SK-N-SH treated with all-trans-retinoic acid at 6 μM for 48 hours (cell line): Measurements from ENCODE around the gene C12orf57.

Experiments
- ATAC-seq: fragments of 200-7000 bp; cut with Tn5 transposase; 3 replicates; pipeline ENCODE4 v1.9.1; 2020; ENCODE audit warnings: mild to moderate bottlenecking, moderate library complexity
- ARNTL ChIP-seq: fragments of 450-650 bp; formaldehyde crosslinking; IDR thresholded peaks from 2 replicates; pipeline ENCODE4 v1.5.0; 2020; ENCODE audit warnings: low read depth, mild to moderate bottlenecking, moderate library complexity, borderline replicate concordance
- BACH2 ChIP-seq: fragments of 250-450 bp; sonication (Bioruptor Pico); IDR thresholded peaks from 2 replicates; pipeline ENCODE4 v1.9.0; 2021; ENCODE audit warnings: mild to moderate bottlenecking, borderline replicate concordance
- CSDC2 ChIP-seq: fragments of 250-450 bp; sonication (Bioruptor Pico); IDR thresholded peaks from 2 replicates; pipeline ENCODE4 v1.5.0; 2020; ENCODE audit warnings: mild to moderate bottlenecking, moderate library complexity
- ESRRG ChIP-seq: fragments of 250-450 bp; sonication (Bioruptor Pico); IDR thresholded peaks from 2 replicates; pipeline ENCODE4 v1.6.1; 2021; ENCODE audit warnings: mild to moderate bottlenecking
- GLIS3 ChIP-seq: fragments of 250-450 bp; sonication (Bioruptor Pico); IDR thresholded peaks from 2 replicates; pipeline ENCODE4 v1.5.0; 2020; ENCODE audit warnings: mild to moderate bottlenecking, moderate library complexity
- PPARA ChIP-seq: fragments of 250-450 bp; sonication (Bioruptor Pico); IDR thresholded peaks from 2 replicates; pipeline ENCODE4 v1.5.0; 2020; ENCODE audit warnings: mild to moderate bottlenecking, borderline replicate concordance
- SNAI2 ChIP-seq: fragments of 250-450 bp; sonication (Bioruptor Pico); IDR thresholded peaks from 2 replicates; pipeline ENCODE4 v1.5.0; 2020; ENCODE audit warnings: mild to moderate bottlenecking, moderate library complexity
- TCF4 ChIP-seq: fragments of 250-450 bp; sonication (Bioruptor Pico); IDR thresholded peaks from 2 replicates; pipeline ENCODE4 v1.8.0; 2021; ENCODE audit warnings: mild to moderate bottlenecking, moderate library complexity, borderline replicate concordance
- TOX ChIP-seq: fragments of 250-450 bp; sonication (Bioruptor Pico); IDR thresholded peaks from 2 replicates; pipeline ENCODE4 v1.8.0; 2021; ENCODE audit warnings: mild to moderate bottlenecking, moderate library complexity, borderline replicate concordance
- ZC3H10 ChIP-seq: fragments of 250-450 bp; sonication (Bioruptor Pico); IDR thresholded peaks from 2 replicates; pipeline ENCODE4 v1.5.1; 2021; ENCODE audit warnings: mild to moderate bottlenecking, moderate library complexity
- ZFP3 ChIP-seq: fragments of 250-450 bp; sonication (Bioruptor Pico); IDR thresholded peaks from 2 replicates; pipeline ENCODE4 v1.5.0; 2020; ENCODE audit warnings: mild to moderate bottlenecking, moderate library complexity
- ZNF565 ChIP-seq: fragments of 450-650 bp; formaldehyde crosslinking; conservative IDR thresholded peaks from 2 replicates; pipeline ENCODE4 v1.5.0; 2020; ENCODE audit warnings: low read depth, mild to moderate bottlenecking, moderate library complexity
- ZNF70 ChIP-seq: fragments of 450-650 bp; formaldehyde crosslinking; IDR thresholded peaks from 2 replicates; pipeline ENCODE4 v1.5.0; 2020; ENCODE audit warnings: mild to moderate bottlenecking, moderate library complexity
- ZNF8 ChIP-seq: fragments of 450-650 bp; formaldehyde crosslinking; IDR thresholded peaks from 2 replicates; pipeline ENCODE4 v1.5.0; 2020; ENCODE audit warnings: mild to moderate bottlenecking, moderate library complexity
- TF ChIP-seq, protein P1 (sequence below): fragments of 250-450 bp; sonication (Bioruptor Pico); IDR thresholded peaks from 2 replicates; pipeline ENCODE4 v1.8.0; 2020; ENCODE audit warnings: mild to moderate bottlenecking, moderate library complexity, borderline replicate concordance
- TF ChIP-seq, protein P2 (sequence below): fragments of 250-450 bp; sonication (Bioruptor Pico); IDR thresholded peaks from 2 replicates; pipeline ENCODE4 v1.5.1; 2021; ENCODE audit warnings: mild to moderate bottlenecking, moderate library complexity
- TF ChIP-seq, protein P3 (sequence below): fragments of 250-450 bp; sonication (Bioruptor Pico); IDR thresholded peaks from 2 replicates; pipeline ENCODE4 v1.5.1; 2020; ENCODE audit warnings: low read depth, mild to moderate bottlenecking, moderate library complexity
- TF ChIP-seq, protein P4 (sequence below): fragments of 250-450 bp; sonication (Bioruptor Pico); IDR thresholded peaks from 2 replicates; pipeline ENCODE4 v1.5.0; 2020; ENCODE audit warnings: mild to moderate bottlenecking, moderate library complexity
- TF ChIP-seq, protein P5 (sequence below): fragments of 250-450 bp; sonication (Bioruptor Pico); IDR thresholded peaks from 2 replicates; pipeline ENCODE4 v1.8.0; 2021; ENCODE audit warnings: low read depth, mild to moderate bottlenecking, moderate library complexity, borderline replicate concordance

C12orf57 gene

GRCh38 chr12:6942331-6942665, 1.5 kb upstream of the C12orf57 start:
- ATAC-seq, result no peak
- TF ChIP-seq, protein P1, sequence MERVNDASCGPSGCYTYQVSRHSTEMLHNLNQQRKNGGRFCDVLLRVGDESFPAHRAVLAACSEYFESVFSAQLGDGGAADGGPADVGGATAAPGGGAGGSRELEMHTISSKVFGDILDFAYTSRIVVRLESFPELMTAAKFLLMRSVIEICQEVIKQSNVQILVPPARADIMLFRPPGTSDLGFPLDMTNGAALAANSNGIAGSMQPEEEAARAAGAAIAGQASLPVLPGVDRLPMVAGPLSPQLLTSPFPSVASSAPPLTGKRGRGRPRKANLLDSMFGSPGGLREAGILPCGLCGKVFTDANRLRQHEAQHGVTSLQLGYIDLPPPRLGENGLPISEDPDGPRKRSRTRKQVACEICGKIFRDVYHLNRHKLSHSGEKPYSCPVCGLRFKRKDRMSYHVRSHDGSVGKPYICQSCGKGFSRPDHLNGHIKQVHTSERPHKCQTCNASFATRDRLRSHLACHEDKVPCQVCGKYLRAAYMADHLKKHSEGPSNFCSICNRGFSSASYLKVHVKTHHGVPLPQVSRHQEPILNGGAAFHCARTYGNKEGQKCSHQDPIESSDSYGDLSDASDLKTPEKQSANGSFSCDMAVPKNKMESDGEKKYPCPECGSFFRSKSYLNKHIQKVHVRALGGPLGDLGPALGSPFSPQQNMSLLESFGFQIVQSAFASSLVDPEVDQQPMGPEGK, result no peak
- TF ChIP-seq GLIS3 (CRISPR knock-in tag), result no peak
- no peak for TF ChIP-seq TCF4
- TF ChIP-seq ARNTL (CRISPR knock-in tag), result no peak
- no peak for TF ChIP-seq ZNF8 (CRISPR knock-in tag)
- TF ChIP-seq BACH2 (CRISPR knock-in tag), result no peak
- no peak for TF ChIP-seq ZNF565 (CRISPR knock-in tag)
- TF ChIP-seq, protein P2, sequence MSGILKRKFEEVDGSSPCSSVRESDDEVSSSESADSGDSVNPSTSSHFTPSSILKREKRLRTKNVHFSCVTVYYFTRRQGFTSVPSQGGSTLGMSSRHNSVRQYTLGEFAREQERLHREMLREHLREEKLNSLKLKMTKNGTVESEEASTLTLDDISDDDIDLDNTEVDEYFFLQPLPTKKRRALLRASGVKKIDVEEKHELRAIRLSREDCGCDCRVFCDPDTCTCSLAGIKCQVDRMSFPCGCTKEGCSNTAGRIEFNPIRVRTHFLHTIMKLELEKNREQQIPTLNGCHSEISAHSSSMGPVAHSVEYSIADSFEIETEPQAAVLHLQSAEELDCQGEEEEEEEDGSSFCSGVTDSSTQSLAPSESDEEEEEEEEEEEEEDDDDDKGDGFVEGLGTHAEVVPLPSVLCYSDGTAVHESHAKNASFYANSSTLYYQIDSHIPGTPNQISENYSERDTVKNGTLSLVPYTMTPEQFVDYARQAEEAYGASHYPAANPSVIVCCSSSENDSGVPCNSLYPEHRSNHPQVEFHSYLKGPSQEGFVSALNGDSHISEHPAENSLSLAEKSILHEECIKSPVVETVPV (CRISPR knock-in tag), result no peak
- TF ChIP-seq, protein P3, sequence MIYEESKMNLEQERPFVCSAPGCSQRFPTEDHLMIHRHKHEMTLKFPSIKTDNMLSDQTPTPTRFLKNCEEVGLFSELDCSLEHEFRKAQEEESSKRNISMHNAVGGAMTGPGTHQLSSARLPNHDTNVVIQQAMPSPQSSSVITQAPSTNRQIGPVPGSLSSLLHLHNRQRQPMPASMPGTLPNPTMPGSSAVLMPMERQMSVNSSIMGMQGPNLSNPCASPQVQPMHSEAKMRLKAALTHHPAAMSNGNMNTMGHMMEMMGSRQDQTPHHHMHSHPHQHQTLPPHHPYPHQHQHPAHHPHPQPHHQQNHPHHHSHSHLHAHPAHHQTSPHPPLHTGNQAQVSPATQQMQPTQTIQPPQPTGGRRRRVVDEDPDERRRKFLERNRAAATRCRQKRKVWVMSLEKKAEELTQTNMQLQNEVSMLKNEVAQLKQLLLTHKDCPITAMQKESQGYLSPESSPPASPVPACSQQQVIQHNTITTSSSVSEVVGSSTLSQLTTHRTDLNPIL (CRISPR knock-in tag), result no peak
- TF ChIP-seq SNAI2, result no peak
- no peak for TF ChIP-seq ESRRG (CRISPR knock-in tag)
- TF ChIP-seq PPARA (CRISPR knock-in tag), result no peak
- no peak for TF ChIP-seq ZNF70 (CRISPR knock-in tag)
- TF ChIP-seq, protein P4, sequence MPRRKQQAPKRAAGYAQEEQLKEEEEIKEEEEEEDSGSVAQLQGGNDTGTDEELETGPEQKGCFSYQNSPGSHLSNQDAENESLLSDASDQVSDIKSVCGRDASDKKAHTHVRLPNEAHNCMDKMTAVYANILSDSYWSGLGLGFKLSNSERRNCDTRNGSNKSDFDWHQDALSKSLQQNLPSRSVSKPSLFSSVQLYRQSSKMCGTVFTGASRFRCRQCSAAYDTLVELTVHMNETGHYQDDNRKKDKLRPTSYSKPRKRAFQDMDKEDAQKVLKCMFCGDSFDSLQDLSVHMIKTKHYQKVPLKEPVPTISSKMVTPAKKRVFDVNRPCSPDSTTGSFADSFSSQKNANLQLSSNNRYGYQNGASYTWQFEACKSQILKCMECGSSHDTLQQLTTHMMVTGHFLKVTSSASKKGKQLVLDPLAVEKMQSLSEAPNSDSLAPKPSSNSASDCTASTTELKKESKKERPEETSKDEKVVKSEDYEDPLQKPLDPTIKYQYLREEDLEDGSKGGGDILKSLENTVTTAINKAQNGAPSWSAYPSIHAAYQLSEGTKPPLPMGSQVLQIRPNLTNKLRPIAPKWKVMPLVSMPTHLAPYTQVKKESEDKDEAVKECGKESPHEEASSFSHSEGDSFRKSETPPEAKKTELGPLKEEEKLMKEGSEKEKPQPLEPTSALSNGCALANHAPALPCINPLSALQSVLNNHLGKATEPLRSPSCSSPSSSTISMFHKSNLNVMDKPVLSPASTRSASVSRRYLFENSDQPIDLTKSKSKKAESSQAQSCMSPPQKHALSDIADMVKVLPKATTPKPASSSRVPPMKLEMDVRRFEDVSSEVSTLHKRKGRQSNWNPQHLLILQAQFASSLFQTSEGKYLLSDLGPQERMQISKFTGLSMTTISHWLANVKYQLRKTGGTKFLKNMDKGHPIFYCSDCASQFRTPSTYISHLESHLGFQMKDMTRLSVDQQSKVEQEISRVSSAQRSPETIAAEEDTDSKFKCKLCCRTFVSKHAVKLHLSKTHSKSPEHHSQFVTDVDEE (CRISPR knock-in tag), result no peak
- no peak for TF ChIP-seq ZC3H10 (CRISPR knock-in tag)
- TF ChIP-seq ZFP3 (CRISPR knock-in tag), result no peak
- TF ChIP-seq CSDC2 (CRISPR knock-in tag), result no peak
- TF ChIP-seq, protein P5, sequence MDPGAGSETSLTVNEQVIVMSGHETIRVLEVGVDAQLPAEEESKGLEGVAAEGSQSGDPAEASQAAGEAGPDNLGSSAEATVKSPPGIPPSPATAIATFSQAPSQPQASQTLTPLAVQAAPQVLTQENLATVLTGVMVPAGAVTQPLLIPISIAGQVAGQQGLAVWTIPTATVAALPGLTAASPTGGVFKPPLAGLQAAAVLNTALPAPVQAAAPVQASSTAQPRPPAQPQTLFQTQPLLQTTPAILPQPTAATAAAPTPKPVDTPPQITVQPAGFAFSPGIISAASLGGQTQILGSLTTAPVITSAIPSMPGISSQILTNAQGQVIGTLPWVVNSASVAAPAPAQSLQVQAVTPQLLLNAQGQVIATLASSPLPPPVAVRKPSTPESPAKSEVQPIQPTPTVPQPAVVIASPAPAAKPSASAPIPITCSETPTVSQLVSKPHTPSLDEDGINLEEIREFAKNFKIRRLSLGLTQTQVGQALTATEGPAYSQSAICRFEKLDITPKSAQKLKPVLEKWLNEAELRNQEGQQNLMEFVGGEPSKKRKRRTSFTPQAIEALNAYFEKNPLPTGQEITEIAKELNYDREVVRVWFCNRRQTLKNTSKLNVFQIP (CRISPR knock-in tag), result no peak
- TF ChIP-seq TOX, result no peak
- TF ChIP-seq, all 23 proteins: peak for 0

GRCh38 chr12:6943389-6943721, 467 bp upstream of the C12orf57 start:
- TF ChIP-seq ESRRG (CRISPR knock-in tag), result no peak; the same call in 1 of the 2 replicates
- TF ChIP-seq ZC3H10 (CRISPR knock-in tag), result 0 out of 2 replicates have a peak, but pooled peaks have one; percentile 1
- ATAC-seq, result peak; percentile 69

DNA sequence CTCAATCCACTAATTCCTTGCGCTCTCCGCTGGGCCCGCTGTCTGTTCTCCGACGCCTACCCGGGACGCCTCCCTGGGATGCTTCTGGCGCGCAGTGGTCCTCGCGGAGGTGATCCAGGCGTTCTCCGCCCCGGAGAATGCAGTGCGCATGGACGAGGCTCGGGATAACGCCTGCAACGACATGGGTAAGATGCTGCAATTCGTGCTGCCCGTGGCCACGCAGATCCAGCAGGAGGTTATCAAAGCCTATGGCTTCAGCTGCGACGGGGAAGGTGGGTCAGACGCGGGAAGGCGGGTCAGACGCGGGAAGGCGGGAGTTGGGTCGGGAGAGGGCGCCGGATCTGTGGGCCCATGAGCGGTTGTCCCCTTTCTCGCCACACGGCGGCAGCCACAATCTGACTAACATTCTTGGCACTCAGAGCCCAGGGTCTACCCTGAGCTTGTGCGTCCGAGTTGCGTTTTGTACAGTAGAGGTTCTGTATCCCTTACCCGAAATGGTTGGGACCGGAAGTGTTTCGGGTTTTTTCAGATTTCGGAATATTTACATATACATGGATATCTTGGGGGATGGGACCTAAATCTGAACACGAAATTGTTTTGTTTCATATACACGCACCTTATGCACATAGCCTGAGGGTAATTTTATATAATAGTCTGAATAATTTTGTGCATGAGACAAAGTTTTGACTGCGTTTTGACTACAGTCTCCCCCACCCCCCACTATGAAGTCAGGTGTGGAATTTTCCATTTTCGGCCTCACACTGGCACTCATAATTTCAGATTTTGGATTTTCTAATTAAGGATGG, 762 bp downstream of the C12orf57 start:
- peak; percentile 77 for ATAC-seq
- TF ChIP-seq ESRRG (CRISPR knock-in tag) (no peak), ARNTL (CRISPR knock-in tag) (0 out of 2 replicates have a peak, but pooled peaks have one; percentile 10), ZC3H10 (CRISPR knock-in tag) (no peak), TOX (no peak)

- TF ChIP-seq ESRRG (CRISPR knock-in tag), result no peak
- TF ChIP-seq, protein P1, result no peak
- no peak for TF ChIP-seq ZNF70 (CRISPR knock-in tag)
- no peak for TF ChIP-seq BACH2 (CRISPR knock-in tag)
- no peak for TF ChIP-seq ZNF8 (CRISPR knock-in tag)
- no peak for TF ChIP-seq PPARA (CRISPR knock-in tag)
- no peak for ATAC-seq
These were observed 1.8 kb downstream of the C12orf57 start for GRCh38 chr12:6945613-6946012.
